ENCODE data around the gene DOCK1.
"Not testable (repeated sequence)": the region's sequence is repeated elsewhere in the genome, so short reads cannot be mapped to it uniquely, and the experiment has no call there.

Gene DOCK1

DNA sequence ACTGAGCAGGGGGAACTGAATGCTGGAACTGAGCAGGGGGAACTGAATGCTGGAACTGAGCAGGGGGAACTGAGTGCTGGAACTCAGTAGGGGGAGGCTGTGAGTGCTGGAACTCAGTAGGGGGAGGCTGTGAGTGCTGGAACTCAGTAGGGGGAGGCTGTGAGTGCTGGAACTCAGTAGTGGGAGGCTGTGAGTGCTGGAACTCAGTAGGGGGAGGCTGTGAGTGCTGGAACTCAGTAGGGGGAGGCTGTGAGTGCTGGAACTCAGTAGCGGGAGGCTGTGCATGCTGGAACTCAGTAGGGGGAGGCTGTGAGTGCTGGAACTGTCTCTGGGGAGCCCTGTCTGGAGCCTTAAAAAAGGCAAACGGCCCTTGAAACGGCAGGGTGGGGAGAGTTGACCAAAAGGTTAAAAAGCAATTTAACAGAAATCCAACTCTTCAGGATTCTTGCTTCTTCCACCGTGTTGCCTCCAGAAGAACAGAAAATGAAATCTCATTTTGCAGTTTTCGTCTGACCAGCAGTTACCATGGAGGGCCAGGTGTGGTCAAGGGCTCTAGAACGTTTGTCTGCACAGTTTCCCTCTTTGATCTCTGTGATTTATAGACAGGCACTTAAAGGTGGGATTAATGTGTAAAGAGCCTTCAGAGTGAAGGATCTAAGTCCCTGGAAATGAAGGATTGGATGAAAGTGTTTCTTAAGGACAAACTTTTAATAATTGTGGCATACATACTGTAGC is 19.1 kb downstream of the DOCK1 start:
- DNase-seq: no peak

DNA sequence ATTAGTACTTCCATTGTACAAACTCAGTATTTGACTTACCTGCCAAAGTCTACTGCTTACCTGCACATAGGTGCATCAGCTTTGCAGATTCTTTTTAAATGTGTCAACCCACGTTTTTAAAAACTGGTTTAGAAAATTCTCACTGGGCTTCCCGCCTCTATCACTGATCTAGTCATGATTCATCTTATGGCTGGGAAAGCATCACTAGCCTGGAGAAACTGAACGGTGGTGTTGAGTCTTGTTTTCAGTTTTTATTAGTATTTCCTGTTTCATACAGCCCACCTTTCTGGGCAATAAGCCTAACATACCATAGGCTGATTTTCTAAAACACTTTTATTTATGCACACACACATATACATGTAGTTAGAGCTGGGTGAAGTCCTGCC is 19.7 kb downstream of the DOCK1 start:
- no peak for DNase-seq

DNA sequence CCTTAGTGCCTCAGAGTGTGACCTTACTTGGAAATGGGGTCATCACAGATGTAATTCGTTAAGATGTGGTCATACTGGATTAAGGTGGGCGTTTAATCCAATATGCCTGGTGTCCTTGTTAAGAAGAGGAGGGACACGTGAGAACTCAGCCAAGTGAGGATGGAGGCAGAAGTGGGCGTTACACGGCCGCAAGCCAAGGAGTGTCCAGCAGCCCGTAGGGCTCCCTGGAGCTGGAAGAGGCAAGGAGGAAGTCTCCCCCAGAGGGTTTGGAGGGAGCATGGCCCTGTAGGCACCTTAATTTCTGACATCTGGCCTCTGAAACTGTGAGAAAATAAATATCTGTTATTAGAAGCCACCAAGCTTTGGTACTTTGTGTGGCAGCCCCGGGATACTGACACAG is 21.3 kb downstream of the DOCK1 start:
- no peak for DNase-seq

DNA sequence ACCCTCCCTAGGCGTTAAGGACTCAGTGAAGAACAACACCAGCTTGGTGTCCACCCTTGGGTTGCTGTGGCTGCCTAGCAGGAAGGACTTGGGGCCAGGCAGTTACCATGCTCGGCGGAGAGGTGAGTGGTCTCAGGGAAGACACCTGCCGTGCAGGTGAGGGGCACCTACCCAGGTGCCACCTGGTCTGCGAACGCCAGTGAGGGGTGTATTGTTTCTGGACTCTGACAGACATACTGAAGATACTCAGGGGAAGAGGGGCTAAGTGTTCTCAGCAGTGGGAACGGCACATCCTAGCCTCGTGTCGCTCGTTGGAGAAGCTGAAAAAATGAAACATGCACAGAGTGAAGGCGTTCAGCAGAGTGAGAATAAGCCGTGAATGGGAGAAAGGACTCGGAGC is 22.6 kb downstream of the DOCK1 start:
- no peak for DNase-seq

DNA sequence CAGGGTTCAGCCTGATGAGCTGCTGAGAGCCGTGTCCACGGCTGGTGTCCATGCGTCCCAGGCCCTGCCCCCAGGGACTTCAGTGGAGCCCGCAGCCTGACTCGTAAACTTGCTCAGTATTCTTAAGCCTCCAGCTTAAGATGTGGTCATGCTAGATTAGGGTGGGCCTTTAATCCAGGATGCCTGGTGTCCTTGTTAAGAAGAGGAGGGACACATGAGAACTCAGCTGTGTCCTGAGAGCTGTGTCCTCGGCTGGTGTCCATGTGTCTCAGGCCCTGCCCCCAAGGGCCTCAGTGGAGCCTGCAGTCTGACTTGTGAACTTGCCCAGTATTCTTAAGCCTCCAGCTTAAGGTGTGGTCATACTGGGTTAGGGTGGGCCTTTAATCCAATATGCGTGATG is 23.0 kb downstream of the DOCK1 start:
- DNase-seq: no peak

DNA sequence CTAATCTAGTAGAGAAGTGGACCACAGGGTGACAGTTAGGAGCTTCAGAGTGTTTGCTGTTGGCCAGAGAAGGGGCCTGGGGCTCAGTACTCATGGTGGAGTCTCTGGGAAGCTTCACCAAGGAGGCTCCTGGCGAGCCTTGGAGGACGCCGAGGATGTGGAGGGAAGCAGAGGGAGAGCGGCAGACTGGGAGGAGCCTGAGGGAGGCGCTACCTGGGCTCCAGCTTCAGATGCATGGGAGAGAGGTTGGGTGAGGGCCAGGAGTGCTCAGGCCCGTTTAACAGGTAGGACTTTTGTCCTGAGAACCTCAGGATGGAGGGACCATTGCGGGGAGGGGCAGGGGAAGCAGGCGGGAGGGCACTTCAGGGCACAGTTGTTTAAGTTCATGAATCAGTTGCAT is 24.2 kb downstream of the DOCK1 start:
- no peak for DNase-seq

DNA sequence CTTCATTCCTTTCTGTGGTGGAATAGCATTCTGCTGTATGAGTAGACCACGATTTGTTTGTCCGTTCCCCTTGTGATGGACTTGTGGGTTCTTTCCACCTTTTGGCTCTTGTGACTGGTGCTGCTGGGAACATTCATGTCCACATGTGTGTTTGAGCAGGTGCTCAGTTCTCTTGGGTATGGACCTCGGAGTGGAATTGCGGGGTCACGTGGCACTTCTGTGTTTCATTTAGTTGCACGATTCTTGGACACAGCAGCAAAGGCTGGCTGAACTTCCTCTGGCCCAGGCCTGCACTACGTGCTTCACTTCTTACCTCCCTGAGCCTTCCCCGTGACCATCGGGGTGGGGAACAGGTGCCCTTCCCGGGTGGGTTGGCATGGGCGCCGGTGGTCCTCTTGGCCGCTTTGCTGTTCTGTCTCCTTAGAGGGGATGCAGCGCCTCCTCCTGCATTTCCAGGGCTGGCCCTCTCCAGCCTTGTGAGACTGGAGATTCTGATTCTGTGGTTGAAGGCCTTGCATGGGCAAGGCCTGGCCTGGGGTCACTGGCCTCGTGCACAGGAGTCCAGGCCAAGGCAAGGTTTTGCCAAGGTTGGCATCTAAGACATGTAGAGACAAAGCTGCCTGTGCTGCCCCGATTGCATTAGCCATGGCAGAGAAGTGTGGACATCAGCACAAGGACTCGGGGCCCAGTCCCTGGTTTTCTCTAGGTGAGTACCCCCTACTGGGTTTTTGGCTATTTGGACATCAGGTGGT is 25.1 kb downstream of the DOCK1 start:
- DNase-seq: no peak

DNA sequence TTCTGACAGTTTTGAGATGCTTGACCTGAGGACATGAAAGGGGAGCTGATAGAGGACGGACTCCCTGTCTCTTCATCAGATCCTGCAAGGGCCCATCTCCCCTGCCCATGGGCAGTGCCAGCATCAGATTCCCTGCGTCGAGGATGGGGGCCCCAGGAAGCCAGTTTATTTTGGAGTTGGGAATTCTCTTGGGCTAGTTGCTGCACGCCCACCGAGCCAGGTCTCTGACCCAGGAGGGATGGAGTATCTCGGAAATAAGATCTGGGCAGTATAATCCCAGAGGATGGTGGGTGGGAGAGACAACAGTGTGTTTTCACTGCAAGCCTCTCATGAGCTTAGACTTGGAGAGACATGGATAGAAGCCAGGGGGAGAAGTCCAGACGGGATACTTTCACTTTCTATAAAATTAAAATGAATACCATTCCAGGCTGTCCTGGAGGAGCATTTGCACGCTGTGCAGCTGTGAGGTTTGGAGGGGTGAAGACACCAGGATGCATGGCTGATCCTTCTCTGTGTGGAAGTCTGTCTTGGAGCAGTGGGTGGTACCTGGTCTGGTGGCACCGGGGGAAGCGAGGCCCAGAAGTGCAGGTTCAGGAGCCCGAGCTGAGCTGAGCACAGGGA is 25.8 kb downstream of the DOCK1 start:
- no peak for DNase-seq

DNA sequence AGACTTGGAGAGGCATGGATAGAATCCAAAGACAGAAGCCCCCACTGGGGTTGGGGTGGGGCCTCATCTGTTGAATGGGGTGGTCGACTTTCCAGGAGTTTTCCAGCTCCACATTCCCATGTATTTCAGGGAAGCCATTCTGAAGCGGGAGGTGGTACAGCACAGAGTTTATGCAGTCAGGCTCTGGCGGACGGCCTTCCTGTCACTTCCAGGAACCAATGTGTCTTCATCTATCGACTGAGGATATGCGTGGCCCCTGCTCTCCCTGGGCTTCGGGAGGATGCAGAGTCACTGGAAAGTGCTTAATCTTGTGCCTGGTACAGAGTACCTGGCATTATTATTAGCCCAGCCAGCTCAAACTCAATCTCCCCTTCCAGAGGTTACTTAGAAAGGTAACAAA is 26.3 kb downstream of the DOCK1 start:
- DNase-seq: no peak

DNA sequence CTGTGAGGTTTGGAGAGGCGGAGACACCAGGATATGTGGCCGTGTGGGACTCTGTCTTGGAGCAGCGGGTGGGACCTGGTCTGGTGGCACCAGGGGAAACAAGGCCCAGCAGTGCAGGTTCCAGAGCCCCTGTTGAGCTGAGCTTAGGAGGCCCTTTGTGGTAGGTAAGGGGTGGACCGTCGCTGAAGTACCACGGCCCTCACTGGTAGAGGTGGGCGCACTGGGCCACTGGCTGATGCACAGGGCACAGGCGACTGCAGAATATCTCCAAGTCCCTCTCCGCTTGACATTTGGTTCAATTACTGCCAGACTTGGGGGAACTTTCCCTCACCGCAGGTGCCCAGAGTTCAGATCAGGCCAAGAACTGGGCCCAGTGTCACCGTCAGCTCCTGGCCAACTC is 27.3 kb downstream of the DOCK1 start:
- no peak for DNase-seq

DNA sequence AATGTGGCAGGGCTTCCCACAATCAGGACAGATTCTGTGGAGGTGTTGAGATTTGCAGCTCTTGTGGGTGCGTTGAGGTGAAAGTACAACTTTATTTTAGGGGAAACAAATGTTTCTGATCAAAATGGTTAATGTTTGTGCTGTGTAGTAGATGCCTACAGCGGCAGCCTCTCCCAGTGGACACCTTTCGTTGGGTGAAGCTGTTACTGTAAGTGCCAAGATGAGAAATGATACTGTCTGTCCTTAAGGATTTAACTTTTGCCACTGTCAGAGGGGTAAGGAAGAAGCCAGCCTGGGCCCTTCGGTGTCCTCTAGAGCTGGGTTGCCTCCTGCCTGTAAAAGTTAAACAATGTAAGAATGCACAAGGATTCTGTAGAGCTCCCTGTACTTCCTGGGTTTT is 27.9 kb downstream of the DOCK1 start:
- no peak for DNase-seq

DNA sequence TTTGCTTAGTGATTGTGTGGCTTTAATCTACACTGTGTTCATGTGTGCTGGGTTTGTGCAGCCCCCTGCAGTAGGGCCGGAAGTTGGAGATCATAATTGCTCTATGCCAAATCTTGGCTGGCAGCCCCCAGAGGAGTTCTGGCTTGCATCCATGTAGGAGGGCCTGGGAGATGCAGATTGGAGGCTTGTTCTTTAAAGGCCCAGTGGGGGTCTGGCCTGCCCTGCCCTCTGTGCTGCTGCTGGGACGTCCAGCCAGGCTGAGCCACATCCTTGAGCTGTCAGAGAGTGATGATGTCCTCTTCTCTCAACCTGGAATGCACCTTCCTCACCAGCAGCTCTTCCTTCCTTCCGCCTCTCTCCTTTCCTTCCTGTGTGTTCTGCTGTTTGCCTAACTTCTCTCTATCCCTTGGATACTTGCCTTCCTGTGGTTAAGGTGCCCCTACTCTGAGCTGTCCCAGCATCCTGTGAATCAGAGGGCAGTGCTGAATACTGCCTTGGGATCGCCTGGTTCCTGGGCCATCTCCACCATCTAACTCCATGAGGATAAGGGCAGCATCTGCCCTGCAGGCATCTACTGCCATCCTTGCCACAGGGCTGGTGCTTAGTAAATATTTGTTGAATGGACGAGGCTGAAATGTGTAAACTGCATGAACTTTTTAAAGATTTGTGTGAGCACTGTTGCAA is 30.2 kb downstream of the DOCK1 start:
- DNase-seq: no peak

DNA sequence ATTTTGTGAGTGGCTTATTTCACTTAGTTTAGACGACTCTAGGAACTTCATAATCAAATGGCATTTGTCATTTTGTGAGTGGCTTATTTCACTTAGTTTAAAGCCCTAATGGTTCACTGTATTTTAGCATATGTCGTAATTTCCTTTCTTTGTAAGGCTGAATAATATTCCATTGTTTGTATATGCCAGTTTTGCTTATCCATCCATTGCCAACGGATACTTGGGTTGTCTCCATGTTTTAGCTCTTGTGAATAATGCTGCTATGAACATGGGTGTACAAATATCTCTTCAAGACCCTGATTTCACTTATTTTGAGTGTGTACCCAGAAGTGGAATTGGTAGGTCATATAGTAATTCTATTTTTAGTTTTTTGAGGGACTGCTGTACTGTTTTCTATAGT is 31.8 kb downstream of the DOCK1 start:
- DNase-seq: no peak

DNA sequence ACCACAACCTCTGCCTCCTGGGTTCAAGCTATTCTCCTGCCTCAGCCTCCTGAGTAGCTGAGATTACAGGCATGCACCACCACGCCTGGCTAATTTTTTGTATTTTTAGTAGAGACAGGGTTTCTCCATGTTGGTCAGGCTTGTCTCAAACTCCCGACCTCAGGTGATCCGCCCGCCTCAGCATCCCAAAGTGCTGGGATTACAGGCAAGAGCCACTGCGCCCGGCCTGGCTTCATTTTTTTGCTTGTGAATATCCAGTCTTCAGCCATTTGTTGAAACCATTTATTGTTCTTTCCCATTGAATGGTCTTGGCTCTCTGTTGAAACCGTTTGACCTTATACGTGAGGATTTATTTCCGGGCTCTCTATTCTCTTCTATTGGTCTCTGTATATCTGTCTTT is 32.9 kb downstream of the DOCK1 start:
- not testable (repeated sequence) for DNase-seq

DNA sequence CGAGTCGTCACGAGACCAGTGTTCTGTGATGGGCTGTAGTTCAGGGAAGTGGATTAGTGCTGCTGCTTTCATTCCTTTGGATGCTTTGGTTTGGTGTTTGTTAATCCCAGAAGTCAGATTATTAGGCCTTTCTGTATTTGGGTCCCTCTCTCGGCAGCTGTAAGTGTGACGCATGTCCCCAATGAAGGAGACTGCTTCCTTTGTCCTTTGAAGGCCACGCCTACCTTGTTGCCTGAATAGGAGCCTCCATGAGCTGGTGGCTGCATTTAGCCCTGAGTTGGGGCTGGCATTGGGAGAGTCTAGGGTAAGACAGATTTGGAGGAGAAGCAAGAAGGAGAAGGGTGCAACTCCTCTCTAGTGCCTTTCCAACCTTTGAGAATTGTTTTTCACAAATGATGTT is 34.5 kb downstream of the DOCK1 start:
- no peak for DNase-seq

DNA sequence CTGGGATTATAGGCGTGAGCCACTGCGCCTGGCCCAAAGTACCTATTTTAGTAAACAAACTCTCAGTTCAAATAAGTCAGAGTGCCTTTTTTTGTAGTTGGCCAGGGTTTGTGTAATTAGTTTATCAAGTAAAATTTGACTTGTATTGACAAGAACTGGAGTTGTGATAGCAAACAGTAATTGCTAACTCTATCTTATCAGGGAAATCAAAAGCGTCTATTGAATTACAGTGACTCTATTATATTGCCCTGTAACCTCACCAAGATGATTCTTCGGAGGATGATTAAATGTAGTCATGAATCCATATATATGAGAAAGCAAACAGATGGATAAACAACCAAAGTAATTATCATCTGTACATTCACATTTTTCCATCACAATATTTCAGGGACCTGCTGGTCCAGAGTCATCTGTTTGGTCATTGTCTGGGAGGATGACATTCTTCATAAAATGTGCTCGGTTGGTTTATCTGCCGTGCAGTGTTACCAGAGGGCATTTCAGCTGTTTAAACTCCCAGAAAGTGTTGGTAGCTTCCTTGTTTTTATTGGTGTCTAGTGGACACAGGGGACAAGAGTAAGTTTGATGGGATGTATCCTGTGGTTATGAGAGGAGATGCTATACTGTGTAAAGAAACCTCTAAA is 35.6 kb downstream of the DOCK1 start:
- DNase-seq: no peak

DNA sequence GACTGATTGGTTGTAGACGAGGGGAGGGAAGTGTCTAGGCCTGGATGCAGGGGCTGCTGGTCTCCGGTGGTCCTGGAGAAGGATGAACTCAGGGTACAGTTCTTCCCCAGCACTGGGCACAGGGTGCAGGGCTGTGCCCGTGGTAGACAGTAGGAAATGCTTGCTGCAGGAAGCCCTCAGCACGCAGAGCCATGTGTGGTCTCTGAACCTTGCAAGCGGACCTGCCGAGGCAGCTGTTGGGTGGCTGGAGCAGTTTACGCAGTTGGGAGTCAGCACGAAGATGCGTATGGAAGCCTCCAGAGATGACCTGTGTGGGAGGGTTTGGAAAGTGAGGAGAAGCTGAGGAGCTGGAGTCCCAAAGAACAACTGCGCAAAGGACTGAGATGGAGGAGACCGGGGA is 39.0 kb downstream of the DOCK1 start:
- DNase-seq: no peak

DNA sequence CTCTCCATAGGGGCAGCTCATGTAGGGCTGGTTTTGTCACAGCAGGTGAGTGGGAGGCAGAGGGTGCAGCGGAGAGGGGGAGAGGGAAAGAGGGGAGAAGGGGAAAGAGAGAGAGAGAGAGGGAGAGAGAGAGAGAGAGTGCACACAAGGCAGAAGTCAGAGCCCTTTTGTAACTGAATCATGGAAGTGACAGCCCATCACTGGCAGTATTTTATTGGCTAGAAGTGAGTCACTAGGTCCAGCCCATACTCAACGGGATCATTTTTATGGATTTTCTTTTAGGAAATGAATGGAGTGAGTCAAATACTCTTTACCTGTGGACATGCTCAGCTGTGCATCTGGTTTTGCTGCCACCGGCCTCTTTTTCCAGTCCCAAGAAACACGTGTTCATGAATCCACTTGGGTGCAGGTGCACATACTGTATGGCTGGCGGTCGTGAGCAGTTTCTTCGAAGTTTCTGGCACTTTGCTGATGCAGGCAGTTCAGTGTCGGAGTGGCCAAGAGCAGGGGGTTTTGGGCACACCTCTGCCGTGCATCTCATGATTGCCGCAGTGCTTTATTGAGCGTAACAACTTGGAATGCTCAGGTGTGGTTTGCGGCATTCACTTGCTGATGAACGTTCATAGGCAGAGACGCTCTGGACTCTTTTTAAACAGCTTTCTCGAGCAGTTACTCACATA is 40.3 kb downstream of the DOCK1 start:
- DNase-seq: no peak

DNA sequence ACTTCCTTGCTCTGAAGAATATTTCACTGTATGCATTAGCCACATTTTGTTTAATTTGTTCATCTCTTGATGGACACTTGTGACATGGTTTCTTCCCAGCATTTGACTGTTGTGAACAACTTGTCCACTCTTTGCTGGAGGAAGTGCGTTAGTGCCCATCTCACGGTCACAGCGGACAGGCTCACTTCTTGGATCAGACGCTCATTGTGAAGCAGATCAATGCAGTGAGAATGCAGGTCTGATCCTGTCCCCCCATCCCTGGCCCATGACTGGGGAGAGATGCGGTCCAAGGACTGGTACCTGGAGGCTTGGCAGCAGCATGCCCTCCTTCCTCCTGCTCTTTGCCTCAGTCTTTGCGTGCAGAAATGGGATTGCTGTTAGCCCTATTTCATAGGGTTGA is 41.5 kb downstream of the DOCK1 start:
- no peak for DNase-seq

DNA sequence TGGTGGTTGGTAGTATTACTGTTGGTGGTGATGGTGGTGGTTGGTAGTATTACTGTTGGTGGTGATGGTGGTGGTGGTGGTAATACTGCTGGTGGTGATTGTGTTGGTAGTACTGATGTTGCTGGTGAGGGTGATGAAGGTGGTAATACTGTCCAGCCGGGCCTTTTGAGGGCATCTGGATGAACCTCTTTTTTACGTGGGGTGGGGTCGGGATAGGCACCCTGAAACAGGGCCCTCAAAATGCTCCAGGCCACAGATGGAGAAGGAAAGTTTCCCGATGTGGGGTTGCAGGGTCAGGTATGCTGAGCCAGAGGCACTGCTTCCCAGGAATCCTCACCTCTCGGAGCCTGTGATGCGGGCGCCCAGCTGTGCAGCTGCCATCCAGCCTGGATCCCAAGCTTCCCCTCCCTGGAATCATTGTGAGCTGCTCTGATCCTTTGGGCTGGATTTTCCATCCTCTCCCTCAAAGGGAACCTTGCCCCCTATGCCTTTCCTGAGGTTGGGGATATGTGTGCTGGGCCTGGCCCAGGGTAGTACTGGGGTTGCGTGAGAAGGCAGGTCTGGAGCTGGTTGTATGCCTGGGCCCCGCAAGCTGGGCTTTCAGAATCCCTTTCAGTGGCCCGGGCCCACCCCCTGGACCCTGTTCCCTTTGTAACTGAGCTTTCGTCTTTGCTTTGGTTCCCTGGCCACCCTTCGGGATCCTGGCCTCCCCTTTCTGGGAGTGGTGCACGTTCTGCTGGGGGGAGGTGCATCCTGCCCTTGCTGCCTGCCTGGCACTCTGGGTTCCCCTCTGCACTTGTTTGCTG is 43.3 kb downstream of the DOCK1 start:
- no peak for DNase-seq

DNA sequence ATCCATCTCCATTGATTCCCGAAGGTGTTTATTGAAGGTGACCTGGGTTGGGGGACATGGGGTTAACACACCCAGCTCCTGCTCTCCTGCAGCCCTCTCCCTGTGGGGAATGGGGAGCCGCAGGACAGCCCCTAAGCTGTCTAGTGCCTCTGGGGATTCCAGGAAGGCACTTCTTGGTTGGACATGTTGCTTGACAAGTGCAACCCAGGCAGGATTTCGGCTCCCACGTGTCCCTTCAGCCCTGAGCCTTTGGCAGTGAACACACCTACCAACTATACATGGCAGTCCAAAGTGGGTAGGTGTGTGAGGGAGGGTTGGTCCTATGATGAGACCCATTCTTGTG is 43.9 kb downstream of the DOCK1 start:
- DNase-seq: no peak

All from right kidney (tissue), 1 donor.